Endothelial cell of umbilical vein (primary cell): ENCODE data around the gene INSYN2B. TPM values are rescaled to one million over a fixed set of nuclear protein-coding genes. Genes with fewer than 3 reads are reported as not detected.

Source experiments
- BruUV-seq: library from RNA; stranded (reverse); fragments of 400-500 nt; replicated peaks from 2 replicates; lab custom pipeline; 2021; lab: Mats Ljungman, UMichigan
- CTCF ChIA-PET: fragments of 300-600, 350-600 bp; sonication (Branson Sonifier 250); formaldehyde crosslinking; loops from one replicate; lab custom pipeline; 2021; ENCODE audit warnings: antibody characterized with exemption, inconsistent platforms; lab: Charles Lee
- POLR2A ChIA-PET: fragments of 300-600, 350-600 bp; sonication (Branson Sonifier 250); formaldehyde crosslinking; loops from one replicate; lab custom pipeline; 2021; ENCODE audit warnings: antibody characterized with exemption, inconsistent platforms; lab: Charles Lee
- DNase-seq: peaks from one replicate; pipeline ENCODE4 v3.0.0-alpha.2; 2011; ENCODE audit warnings: low read depth, low spot score
- FAIRE-seq: peaks from 2 replicates; lab custom pipeline; 2011; peaks lifted over from hg19 to GRCh38; lab: Jason Lieb, UNC
- H2AFZ ChIP-seq: 2 replicates; pipeline ENCODE4 v1.6.0; 2012; ENCODE audit warnings: low read depth, low read length, control low read depth, inconsistent platforms
- H3K27ac ChIP-seq: 2 replicates; pipeline ENCODE4 v1.5.1; 2011; ENCODE audit warnings: low read depth, mild to moderate bottlenecking, control low read depth, low read length, moderate library complexity; ENCODE audit not compliant: insufficient read depth
- H3K27me3 ChIP-seq, 2 experiments: 2 replicates each; pipeline versions ENCODE4 v1.6.0 to v1.6.1; 2011; ENCODE audit warnings: low read length in 2 of 2, mixed read lengths in 1 of 2; ENCODE audit not compliant: control insufficient read depth in 2 of 2, insufficient read depth in 2 of 2
- H3K36me3 ChIP-seq, 2 experiments: 2 replicates in 1 of 2; 3 replicates in 1 of 2; pipeline ENCODE4 v1.5.1; 2011; ENCODE audit warnings: low read length in 2 of 2, mild to moderate bottlenecking in 1 of 2, moderate library complexity in 1 of 2; ENCODE audit not compliant: control insufficient read depth in 2 of 2, insufficient read depth in 2 of 2; ENCODE audit errors: extremely low read depth in 1 of 2
- H3K4me1 ChIP-seq: 3 replicates; pipeline ENCODE4 v1.5.1; 2011; ENCODE audit warnings: mild to moderate bottlenecking, low read length; ENCODE audit not compliant: control insufficient read depth, insufficient read depth; ENCODE audit errors: extremely low read depth
- H3K4me2 ChIP-seq: 2 replicates; pipeline ENCODE4 v1.6.1; 2011; ENCODE audit warnings: low read length, control low read depth, mixed read lengths; ENCODE audit not compliant: insufficient read depth
- H3K4me3 ChIP-seq, 3 experiments: fragments of 200-600 bp in 1 of 3; sonication (generic), shearing (Covaris generic) in 1 of 3; replicated peaks in 1 of 3; 2 replicates each; pipeline ENCODE4 v1.5.1; 2011 to 2016; ENCODE audit warnings: control low read depth in 3 of 3, low read length in 3 of 3, mild to moderate bottlenecking in 2 of 3, inconsistent platforms in 1 of 3, low read depth in 1 of 3, moderate library complexity in 1 of 3; ENCODE audit not compliant: insufficient read depth in 1 of 3
- H3K79me2 ChIP-seq: 2 replicates; pipeline ENCODE4 v1.6.0; 2012; ENCODE audit warnings: low read length, inconsistent platforms; ENCODE audit not compliant: control insufficient read depth, insufficient read depth
- H3K9ac ChIP-seq: replicated peaks from 2 replicates; pipeline ENCODE3; 2011; ENCODE audit warnings: low read length, control low read depth; ENCODE audit not compliant: insufficient read depth; ENCODE audit errors: extremely low read depth
- H3K9me1 ChIP-seq: replicated peaks from 3 replicates; pipeline ENCODE4 v1.6.0; 2011; ENCODE audit warnings: mild to moderate bottlenecking, low read length; ENCODE audit not compliant: control insufficient read depth, insufficient read depth; ENCODE audit errors: extremely low read depth
- H3K9me3 ChIP-seq: replicated peaks from 2 replicates; pipeline ENCODE4 v1.5.1; 2012; ENCODE audit warnings: low read length, inconsistent platforms; ENCODE audit not compliant: control insufficient read depth, insufficient read depth
- H4K20me1 ChIP-seq: replicated peaks from 2 replicates; pipeline ENCODE3; 2011; ENCODE audit warnings: mild to moderate bottlenecking, low read length; ENCODE audit not compliant: control insufficient read depth, insufficient read depth; ENCODE audit errors: extremely low read depth
- CTCF ChIP-seq, 2 donors: IDR thresholded peaks; 1 replicate in 1 of 2; 2 replicates in 1 of 2; pipeline ENCODE4 v1.5.1; 2011; ENCODE audit warnings: low read length in 2 of 2, mild to moderate bottlenecking in 2 of 2, moderate library complexity in 2 of 2, control low read depth in 1 of 2, inconsistent platforms in 1 of 2, low read depth in 1 of 2; ENCODE audit not compliant: insufficient read depth in 1 of 2; ENCODE audit errors: extremely low read depth in 1 of 2
- EZH2 ChIP-seq: IDR thresholded peaks from 2 replicates; pipeline ENCODE4 v1.6.1; 2012; ENCODE audit warnings: borderline replicate concordance, low read depth, mild to moderate bottlenecking, moderate library complexity, low read length, inconsistent platforms; ENCODE audit not compliant: severe bottlenecking
- FOS ChIP-seq: IDR thresholded peaks from 2 replicates; pipeline ENCODE4 v1.6.1; 2011; ENCODE audit warnings: mild to moderate bottlenecking, low read length, moderate library complexity, borderline replicate concordance; ENCODE audit not compliant: insufficient read depth
- GATA2 ChIP-seq: IDR thresholded peaks from 2 replicates; pipeline ENCODE4 v1.7.0; 2011; ENCODE audit warnings: low read depth, mild to moderate bottlenecking, moderate library complexity, mixed read lengths, low read length; ENCODE audit not compliant: insufficient read length, insufficient read depth
- JUN ChIP-seq: IDR thresholded peaks from 2 replicates; pipeline ENCODE4 v1.6.1; 2011; ENCODE audit warnings: borderline replicate concordance, low read depth; ENCODE audit not compliant: insufficient read length, insufficient read depth
- MAX ChIP-seq: IDR thresholded peaks from 2 replicates; pipeline ENCODE4 v1.6.1; 2011; ENCODE audit not compliant: insufficient read depth, insufficient read length
- MYC ChIP-seq: IDR thresholded peaks from one replicate; pipeline ENCODE4 v1.6.1; 2011; ENCODE audit warnings: mild to moderate bottlenecking, low read depth, low read length
- POLR2A ChIP-seq: IDR thresholded peaks from 2 replicates; pipeline ENCODE4 v1.6.1; 2012; ENCODE audit warnings: low read depth, mild to moderate bottlenecking, control low read depth, low read length
- POLR2AphosphoS5 ChIP-seq: IDR thresholded peaks from 2 replicates; pipeline ENCODE4 v1.6.1; 2012; ENCODE audit warnings: low read depth, mild to moderate bottlenecking, control low read depth, low read length, moderate library complexity; ENCODE audit not compliant: insufficient read depth
- dilution Hi-C: fragments of 300-500 bp; cut with MboI; formaldehyde crosslinking; loops from one replicate; pipeline ENCODE4 v1.15.0; 2019; ENCODE audit warnings: low sequenced_read_pairs; ENCODE audit not compliant: extremely low pct_ligation_motif_present
- intact Hi-C: fragments of 100-400 bp; cut with micrococcal nuclease; formaldehyde crosslinking; loops from one replicate; pipeline ENCODE4 v1.10.0; 2022
- polyA plus RNA-seq, 4 experiments: library from polyadenylated mRNA; depleted of rRNA in 3 of 4; stranded (reverse) in 3 of 4; unstranded in 1 of 4; fragments of >200 nt; gene quantifications; 2 replicates each; pipeline versions ENCODE4 v1.2.1 to v1.2.3, GENCODE V29; 2011 to 2012; ENCODE audit warnings: missing spikeins in 1 of 4
- total RNA-seq: library from RNA; stranded (reverse); gene quantifications from 2 replicates; pipeline ENCODE4 v1.2.3, GENCODE V29; 2021

The INSYN2B gene
- total and polyA plus RNA-seq, 2 donors (not counting 3 experiments of a cell fraction or from before 2014, with no cell fraction given): 8.2 to 17.1 TPM

GRCh38 chr5:169901896-169902295 lies 78.4 kb downstream of the INSYN2B start:
- TF ChIP-seq POLR2AphosphoS5 (no peak), POLR2A (no peak), GATA2 (no peak), MAX (no peak), CTCF (IDR thresholded peaks at IDR 0.05; ENCODE audit: extremely low read depth in 1 of 2, insufficient read depth in 1 of 2, low read depth in 1 of 2, low read length in 2 of 2) (no peak), JUN (no peak), FOS (no peak), MYC (no peak), EZH2 (no peak)
- no peaks in the 10 kb centered on the region for H3K9me3 ChIP-seq
- no peak overlapping the region for H3K4me3 ChIP-seq
- H3K27ac ChIP-seq: no peak overlapping the region
- no peak overlapping the region for H3K9ac ChIP-seq
- BruUV-seq: no TSS peak
- H3K36me3 ChIP-seq: no peaks in the 10 kb centered on the region
- ChIA-PET CTCF (interaction anchor here (1.1 kb wide), 1 partner anchor 200 kb away, joined by 3 read pairs; no protein-coding TSS in a partner anchor), POLR2A (no interaction called here)
- no peak for DNase-seq
- no peak for FAIRE-seq
- no peaks in the 10 kb centered on the region for H3K27me3 ChIP-seq
- dilution Hi-C loops (no loop called here), intact Hi-C loops (no loop called here)
- H3K9me1 ChIP-seq: no peaks in the 10 kb centered on the region
- no peaks in the 10 kb centered on the region for H4K20me1 ChIP-seq
- no peaks in the 10 kb centered on the region for H3K4me1 ChIP-seq
- no peak overlapping the region for H3K4me2 ChIP-seq
- H3K79me2 ChIP-seq: peaks cover 6% of the 10 kb centered on the region
- no peak overlapping the region for H2AFZ ChIP-seq
